ENCODE measurements around the gene CACNA1C. TPM values are rescaled to one million over a fixed set of nuclear protein-coding genes. Genes with fewer than 3 reads are reported as not detected.

Gene CACNA1C
- total and polyA plus RNA-seq, 2 donors (not counting 1 experiment from before 2014, with no cell fraction given), result 0.01 to 0.02 TPM

- Histone ChIP-seq H3K4me2 (replicated peaks; ENCODE audit: low read depth, low read length, poor library complexity, severe bottlenecking) (no peak overlapping the region), H3K27me3 (replicated peaks in 1 of 4; ENCODE audit: control extremely low read depth in 1 of 4, control insufficient read depth in 3 of 4, insufficient read depth in 4 of 4, low read length in 3 of 4) (peaks cover 0 to 4% (median 2%) of the 10 kb centered on the region in 4 experiments), H3K27ac (ENCODE audit: low read length in 2 of 2) (no peak overlapping the region), H4K20me1 (ENCODE audit: control insufficient read depth, insufficient read depth, low read length, poor library complexity, severe bottlenecking) (no peaks in the 10 kb centered on the region), H3K4me1 (ENCODE audit: control insufficient read depth in 2 of 2, insufficient read depth in 2 of 2, low read length in 2 of 2) (no peaks in the 10 kb centered on the region), H3K9ac (ENCODE audit: low read length) (no peak overlapping the region), H3K9me3 (ENCODE audit: control extremely low read depth in 1 of 3, control insufficient read depth in 2 of 3, insufficient read depth in 1 of 3, low read length in 2 of 3) (no peaks in the 10 kb centered on the region), H3K36me3 (replicated peaks in 1 of 2; ENCODE audit: control extremely low read depth in 1 of 2, control insufficient read depth in 1 of 2, extremely low read depth in 1 of 2, insufficient read depth in 2 of 2, low read length in 1 of 2) (no peaks in the 10 kb centered on the region), H3K79me2 (ENCODE audit: control insufficient read depth, insufficient read depth, low read length) (no peaks in the 10 kb centered on the region), H3K4me3 (ENCODE audit: control extremely low read depth in 1 of 5, extremely low read depth in 1 of 5, insufficient read depth in 1 of 5, low read depth in 2 of 5, low read length in 4 of 5) (no peak overlapping the region), H2AFZ (ENCODE audit: insufficient read depth, low read depth, low read length, poor library complexity, severe bottlenecking) (peak overlapping the region; percentile 10)
- ATAC-seq (ENCODE audit: low read depth) (no peak), DNase-seq (no peak)
- no peaks in the 10 kb centered on the region for H3K4me1 Mint-ChIP-seq
- CTCF ChIA-PET, result no interaction called here
- H3K4me3 Mint-ChIP-seq, result no peak overlapping the region
- POLR2A ChIA-PET, result no interaction called here
- no peak for TF ChIP-seq EZH2 (IDR thresholded peaks at IDR 0.05; ENCODE audit: borderline replicate concordance, insufficient read depth, low read depth, low read length, poor library complexity, severe bottlenecking)
- TF ChIP-seq CTCF (IDR thresholded peaks at IDR 0.05), result no peak
- no peaks in the 10 kb centered on the region for H3K9me3 Mint-ChIP-seq (ENCODE audit: insufficient read depth)
- intact Hi-C loops (cut with micrococcal nuclease), result no loop called here
- 33% methylated on average over 4 of the region's 5 CpGs for WGBS (ENCODE audit: insufficient coverage)
- peaks cover 7% of the 10 kb centered on the region for H3K27me3 Mint-ChIP-seq
- H3K27ac Mint-ChIP-seq, result no peak overlapping the region
These were observed 283.6 kb downstream of the CACNA1C start for GRCh38 chr12:2336409-2336829.

- no peaks in the 10 kb centered on the region for H3K9me3 Mint-ChIP-seq (ENCODE audit: insufficient read depth)
- no peak overlapping the region for H3K9ac ChIP-seq (ENCODE audit: low read length)
- H3K4me3 Mint-ChIP-seq, result no peak overlapping the region
- H3K9me3 ChIP-seq (ENCODE audit: control extremely low read depth in 1 of 3, control insufficient read depth in 2 of 3, insufficient read depth in 1 of 3, low read length in 2 of 3), result no peaks in the 10 kb centered on the region
- POLR2A ChIA-PET, result no interaction called here
- H2AFZ ChIP-seq (ENCODE audit: insufficient read depth, low read depth, low read length, poor library complexity, severe bottlenecking), result no peak overlapping the region
- no peaks in the 10 kb centered on the region for H3K36me3 ChIP-seq (replicated peaks in 1 of 2; ENCODE audit: control extremely low read depth in 1 of 2, control insufficient read depth in 1 of 2, extremely low read depth in 1 of 2, insufficient read depth in 2 of 2, low read length in 1 of 2)
- no peak overlapping the region for H3K27ac ChIP-seq (ENCODE audit: low read length in 2 of 2)
- DNase-seq (no peak), ATAC-seq (ENCODE audit: low read depth) (no peak)
- H3K4me2 ChIP-seq (replicated peaks; ENCODE audit: low read depth, low read length, poor library complexity, severe bottlenecking), result no peak overlapping the region
- no peak overlapping the region for H3K4me3 ChIP-seq (ENCODE audit: control extremely low read depth in 1 of 5, extremely low read depth in 1 of 5, insufficient read depth in 1 of 5, low read depth in 2 of 5, low read length in 4 of 5)
- H3K4me1 Mint-ChIP-seq, result no peaks in the 10 kb centered on the region
- no peaks in the 10 kb centered on the region for H3K79me2 ChIP-seq (ENCODE audit: control insufficient read depth, insufficient read depth, low read length)
- TF ChIP-seq CTCF (IDR thresholded peaks at IDR 0.05) (no peak), EZH2 (IDR thresholded peaks at IDR 0.05; ENCODE audit: borderline replicate concordance, insufficient read depth, low read depth, low read length, poor library complexity, severe bottlenecking) (no peak)
- CTCF ChIA-PET, result no interaction called here
- no peaks in the 10 kb centered on the region for H4K20me1 ChIP-seq (ENCODE audit: control insufficient read depth, insufficient read depth, low read length, poor library complexity, severe bottlenecking)
- intact Hi-C loops (cut with micrococcal nuclease), result no loop called here
- H3K4me1 ChIP-seq (ENCODE audit: control insufficient read depth in 2 of 2, insufficient read depth in 2 of 2, low read length in 2 of 2), result no peaks in the 10 kb centered on the region
- peaks cover 0 to 4% (median 2%) of the 10 kb centered on the region in 4 experiments for H3K27me3 ChIP-seq (replicated peaks in 1 of 4; ENCODE audit: control extremely low read depth in 1 of 4, control insufficient read depth in 3 of 4, insufficient read depth in 4 of 4, low read length in 3 of 4)
- no peak overlapping the region for H3K27ac Mint-ChIP-seq
- peaks cover 9% of the 10 kb centered on the region for H3K27me3 Mint-ChIP-seq
- 87% methylated on average over 8 of the region's 11 CpGs for WGBS (ENCODE audit: insufficient coverage)
These were observed 284.5 kb downstream of the CACNA1C start for GRCh38 chr12:2337031-2338010.

All from B cell (primary cell).